ENCODE results near the gene DENND1A.

Gene DENND1A

DNA sequence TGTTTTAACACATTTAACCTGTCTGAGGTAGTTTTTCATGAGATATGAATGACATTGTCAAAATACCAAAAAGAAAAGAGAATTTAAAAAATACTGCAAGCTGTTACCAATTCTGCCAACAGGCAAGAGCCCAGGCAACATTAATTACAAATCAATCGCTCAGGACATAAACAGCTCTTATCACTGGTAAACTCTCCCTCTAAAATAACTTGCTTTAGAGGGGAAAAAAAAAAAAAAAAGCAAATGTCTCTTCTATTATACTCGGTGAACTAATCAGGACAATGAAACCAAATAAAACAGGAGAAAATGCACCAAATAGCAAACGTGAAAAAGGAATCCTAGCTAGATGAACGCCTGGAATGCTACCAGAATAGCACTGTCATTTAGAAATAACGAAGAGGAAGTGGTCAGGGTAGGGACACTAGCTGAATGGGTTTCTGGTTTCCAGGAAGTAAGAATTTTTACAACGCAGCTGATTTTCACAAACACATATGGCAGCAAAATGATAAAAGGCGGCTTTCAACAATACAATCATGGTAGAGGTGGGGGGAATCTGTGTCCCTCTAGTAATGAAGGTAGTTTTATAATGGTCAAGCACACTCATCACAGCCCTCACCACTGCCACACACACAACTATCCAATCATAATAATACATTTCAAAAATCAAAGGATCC is 94.9 kb downstream of the DENND1A start:
- H3K9me3 ChIP-seq (ENCODE audit: low read depth, low read length), result no peaks in the 10 kb centered on the region
- TF ChIP-seq POLR2AphosphoS5 (IDR thresholded peaks at IDR 0.05; ENCODE audit: borderline replicate concordance, low read depth, low read length) (no peak), FOXP2 (optimal IDR thresholded peaks at IDR 0.05; ENCODE audit: control extremely low read depth, extremely low read length, insufficient read depth) (no peak), EZH2 (IDR thresholded peaks at IDR 0.05) (no peak)
- H3K36me3 ChIP-seq (ENCODE audit: insufficient read depth, low read length), result no peaks in the 10 kb centered on the region
- no peak overlapping the region for H3K9ac ChIP-seq (ENCODE audit: insufficient read length)
- no peak overlapping the region for H3K4me3 ChIP-seq
- H3K27ac ChIP-seq, result no peak overlapping the region
- no peak for DNase-seq (ENCODE audit: low read depth, low spot score)

DNA sequence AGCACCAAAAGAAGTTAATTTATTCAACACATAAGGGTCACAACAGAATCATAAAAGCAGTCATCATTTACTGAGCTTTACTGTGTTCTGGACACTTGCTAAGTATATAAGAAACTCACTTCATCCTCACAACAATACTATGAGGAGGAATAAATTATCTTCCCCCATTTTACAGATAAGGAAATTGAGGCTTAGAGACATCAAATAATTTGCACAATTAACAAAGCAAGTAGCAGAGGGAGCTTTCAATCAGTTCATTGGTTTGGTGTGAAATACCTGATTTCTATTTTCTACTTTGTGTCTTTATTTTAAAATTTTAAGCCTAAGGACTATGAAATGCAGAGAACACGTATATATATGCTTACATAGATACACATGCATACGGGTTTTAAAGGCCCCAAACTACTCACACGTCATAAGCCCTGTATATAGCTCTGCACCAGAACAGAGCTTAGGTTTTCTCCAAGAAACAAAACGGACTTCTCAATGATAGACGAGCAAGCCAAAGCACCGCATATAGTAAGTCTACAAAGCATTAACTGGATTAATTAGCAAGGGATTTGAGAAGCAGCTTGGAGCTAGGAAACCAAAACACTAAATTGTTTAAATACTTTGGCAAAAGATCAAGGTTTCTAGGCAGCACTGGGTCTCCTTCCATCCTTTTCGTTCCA is 95.6 kb downstream of the DENND1A start:
- no peak overlapping the region for H3K27ac ChIP-seq
- no peaks in the 10 kb centered on the region; the same call in 1 of the 2 replicates for H3K9me3 ChIP-seq (ENCODE audit: low read depth, low read length)
- H3K4me3 ChIP-seq, result no peak overlapping the region
- H3K9ac ChIP-seq (ENCODE audit: insufficient read length), result no peak overlapping the region
- H3K36me3 ChIP-seq (ENCODE audit: insufficient read depth, low read length), result no peaks in the 10 kb centered on the region
- no peak for DNase-seq (ENCODE audit: low read depth, low spot score)
- TF ChIP-seq FOXP2 (optimal IDR thresholded peaks at IDR 0.05; ENCODE audit: control extremely low read depth, extremely low read length, insufficient read depth) (no peak), EZH2 (IDR thresholded peaks at IDR 0.05) (no peak), POLR2AphosphoS5 (IDR thresholded peaks at IDR 0.05; ENCODE audit: borderline replicate concordance, low read depth, low read length) (no peak)

GRCh38 chr9:123832858-123833650 is 96.9 kb downstream of the DENND1A start:
- Histone ChIP-seq H3K4me3 (no peak overlapping the region), H3K9ac (ENCODE audit: insufficient read length) (no peak overlapping the region), H3K36me3 (ENCODE audit: insufficient read depth, low read length) (no peaks in the 10 kb centered on the region), H3K27ac (no peak overlapping the region), H3K9me3 (ENCODE audit: low read depth, low read length) (peaks cover under 1% of the 10 kb centered on the region; the same call in 1 of the 2 replicates)
- no peak for TF ChIP-seq FOXP2 (optimal IDR thresholded peaks at IDR 0.05; ENCODE audit: control extremely low read depth, extremely low read length, insufficient read depth)
- TF ChIP-seq EZH2 (IDR thresholded peaks at IDR 0.05), result no peak
- no peak for TF ChIP-seq POLR2AphosphoS5 (IDR thresholded peaks at IDR 0.05; ENCODE audit: borderline replicate concordance, low read depth, low read length)
- no peak for DNase-seq (ENCODE audit: low read depth, low spot score)

GRCh38 chr9:123832176-123832575 is 97.8 kb downstream of the DENND1A start:
- Histone ChIP-seq H3K27ac (no peak overlapping the region), H3K4me3 (no peak overlapping the region), H3K9me3 (ENCODE audit: low read depth, low read length) (peaks cover 5% of the 10 kb centered on the region; the same call in 1 of the 2 replicates), H3K9ac (ENCODE audit: insufficient read length) (no peak overlapping the region), H3K36me3 (ENCODE audit: insufficient read depth, low read length) (no peaks in the 10 kb centered on the region)
- no peak for DNase-seq (ENCODE audit: low read depth, low spot score)
- TF ChIP-seq FOXP2 (optimal IDR thresholded peaks at IDR 0.05; ENCODE audit: control extremely low read depth, extremely low read length, insufficient read depth) (no peak), EZH2 (IDR thresholded peaks at IDR 0.05) (no peak), POLR2AphosphoS5 (IDR thresholded peaks at IDR 0.05; ENCODE audit: borderline replicate concordance, low read depth, low read length) (no peak)

GRCh38 chr9:123828449-123828848 is 101.5 kb downstream of the DENND1A start:
- DNase-seq (ENCODE audit: low read depth, low spot score), result no peak
- no peak overlapping the region for H3K9ac ChIP-seq (ENCODE audit: insufficient read length)
- H3K4me3 ChIP-seq, result no peak overlapping the region
- H3K27ac ChIP-seq, result no peak overlapping the region
- no peaks in the 10 kb centered on the region for H3K36me3 ChIP-seq (ENCODE audit: insufficient read depth, low read length)
- H3K9me3 ChIP-seq (ENCODE audit: low read depth, low read length), result peaks cover 5% of the 10 kb centered on the region; the same call in 1 of the 2 replicates
- TF ChIP-seq FOXP2 (optimal IDR thresholded peaks at IDR 0.05; ENCODE audit: control extremely low read depth, extremely low read length, insufficient read depth) (no peak), POLR2AphosphoS5 (IDR thresholded peaks at IDR 0.05; ENCODE audit: borderline replicate concordance, low read depth, low read length) (no peak), EZH2 (IDR thresholded peaks at IDR 0.05) (no peak)

- H3K9ac ChIP-seq (ENCODE audit: insufficient read length), result no peak overlapping the region
- TF ChIP-seq EZH2 (IDR thresholded peaks at IDR 0.05) (no peak), POLR2AphosphoS5 (IDR thresholded peaks at IDR 0.05; ENCODE audit: borderline replicate concordance, low read depth, low read length) (no peak), FOXP2 (optimal IDR thresholded peaks at IDR 0.05; ENCODE audit: control extremely low read depth, extremely low read length, insufficient read depth) (no peak)
- H3K27ac ChIP-seq, result no peak overlapping the region
- DNase-seq (ENCODE audit: low read depth, low spot score), result no peak
- no peak overlapping the region for H3K4me3 ChIP-seq
- no peaks in the 10 kb centered on the region for H3K36me3 ChIP-seq (ENCODE audit: insufficient read depth, low read length)
- H3K9me3 ChIP-seq (ENCODE audit: low read depth, low read length), result peaks cover 5% of the 10 kb centered on the region; the same call in 1 of the 2 replicates
These were observed 104.4 kb downstream of the DENND1A start for GRCh38 chr9:123825342-123826060.

DNA sequence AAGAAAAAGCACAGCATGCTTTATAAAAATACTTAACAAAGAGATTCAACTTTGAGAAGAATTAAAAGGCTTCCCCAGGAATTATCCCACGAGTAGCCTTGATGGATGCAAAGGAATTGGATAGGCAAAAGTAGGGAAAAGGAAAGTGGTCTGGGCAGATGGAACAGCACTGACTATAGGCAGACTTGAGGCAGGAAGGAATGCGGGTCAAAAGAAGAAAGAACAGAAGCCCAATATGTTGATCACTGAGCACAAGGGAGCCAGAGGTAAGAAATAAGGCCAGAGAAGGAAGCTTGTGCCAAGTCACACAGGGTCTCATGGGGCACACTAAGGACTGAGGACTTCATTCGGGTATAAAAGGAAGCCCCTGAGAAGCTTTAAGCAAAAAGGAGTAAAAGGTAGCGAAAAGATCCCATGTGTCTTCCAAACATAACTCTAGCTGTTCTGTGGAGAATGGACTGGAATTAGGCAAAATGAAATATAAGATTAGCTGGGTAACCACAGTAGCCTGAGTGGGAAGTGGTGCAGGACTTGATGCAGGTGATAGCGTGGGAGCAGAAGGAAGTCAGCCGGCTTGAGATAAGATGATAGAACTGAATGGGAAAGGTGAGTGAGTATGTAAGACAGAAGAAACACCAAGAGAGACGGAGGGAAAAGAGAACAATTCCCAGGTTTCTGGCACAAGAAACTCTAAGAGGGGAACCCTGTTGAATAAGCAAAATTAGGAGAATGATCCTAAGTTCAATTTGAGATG is 106.6 kb downstream of the DENND1A start:
- Histone ChIP-seq H3K4me3 (no peak overlapping the region), H3K36me3 (ENCODE audit: insufficient read depth, low read length) (no peaks in the 10 kb centered on the region), H3K9ac (ENCODE audit: insufficient read length) (no peak overlapping the region), H3K27ac (no peak overlapping the region), H3K9me3 (ENCODE audit: low read depth, low read length) (0 out of 2 replicates have a peak, but pooled peaks cover 5% of the 10 kb centered on the region)
- TF ChIP-seq POLR2AphosphoS5 (IDR thresholded peaks at IDR 0.05; ENCODE audit: borderline replicate concordance, low read depth, low read length), result no peak
- TF ChIP-seq FOXP2 (optimal IDR thresholded peaks at IDR 0.05; ENCODE audit: control extremely low read depth, extremely low read length, insufficient read depth), result no peak
- TF ChIP-seq EZH2 (IDR thresholded peaks at IDR 0.05), result no peak
- DNase-seq (ENCODE audit: low read depth, low spot score), result no peak
